Heart left ventricle (tissue), 13 donors: Measurements from ENCODE around the gene UNC13C.

Source experiments
- POLR2A ChIP-seq, 2 donors: fragments of 450-650 bp; IDR thresholded peaks; one replicate each; pipeline ENCODE4 v1.6.1; 2017; ENCODE audit warnings: antibody characterized with exemption in 2 of 2, mild to moderate bottlenecking in 2 of 2, moderate library complexity in 2 of 2
- TF ChIP-seq, protein P1 (sequence below), 12 donors: fragments of 200-600 bp; sonication (generic) in 4 of 12; IDR thresholded peaks; one replicate each; pipeline versions ENCODE4 v1.5.0 to v1.8.0; 2018 to 2022; ENCODE audit warnings: antibody characterized with exemption in 12 of 12, mild to moderate bottlenecking in 5 of 12
- donor health status: ischemic (EF 13 %, LVEDD 7.1; RV severe dilation, severe dysfunction).
- donor health status: DM: no; HTN: yes; CAD: no.
- donor health status: DM: no; HTN: no; CAD: no.
- donor health status: ischemic (EF 25% LVEDD 6.9; RV normal size, moderate dysfunction).
- donor health status: ischemic (EF 25% LVEDD 5.7; RV mildly dilated, moderate dysfunction).
- donor health status: ischemic (EF 35%, LVEDD 5.7; RV mildly dilated, moderate dysfunction).
- donor health status: nonischemic (EF 11% LVEDD 7.7; RV severe dilation, severe dysfunction).
- donor health status: DM: yes; HTN: yes; CAD: no.
- donor health status: PGD.
- donor health status: ischemic (EF 29% LVEDD 5.4; RV normal size, mild dysfunction).
- donor health status: nonischemic (EF 23%, LVEDD 6.1; RV moderate dilation, normal function).

DNA sequence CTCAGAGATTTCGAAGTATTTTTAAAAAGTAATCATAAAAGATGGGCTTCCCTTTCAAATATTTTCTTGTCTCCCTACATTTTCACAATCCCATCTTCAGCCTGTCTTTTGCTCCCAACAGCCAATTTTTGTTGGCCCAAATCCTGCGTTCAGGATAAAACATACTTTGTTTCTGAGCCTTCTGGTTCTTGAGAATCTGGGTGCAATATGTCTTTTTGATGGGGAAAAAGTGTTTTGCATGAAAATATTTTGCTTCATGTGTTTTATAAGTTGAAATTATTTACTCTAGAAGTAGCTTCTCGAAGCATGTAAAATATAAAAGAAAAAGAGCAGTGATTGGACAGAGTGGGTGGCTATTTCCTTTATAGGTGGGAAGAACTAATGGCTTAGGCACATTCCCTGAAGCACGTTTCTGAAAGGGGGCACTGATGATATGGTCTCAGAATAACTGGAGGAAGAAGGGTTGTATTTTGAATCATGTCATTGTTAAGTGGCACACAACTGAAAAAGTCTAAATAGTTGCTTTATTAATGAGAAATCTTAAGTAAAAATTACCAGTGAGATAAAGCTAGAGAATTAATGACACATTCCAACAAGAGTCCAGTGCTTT is 3.9 kb downstream of the UNC13C start:
- TF ChIP-seq, protein P1, sequence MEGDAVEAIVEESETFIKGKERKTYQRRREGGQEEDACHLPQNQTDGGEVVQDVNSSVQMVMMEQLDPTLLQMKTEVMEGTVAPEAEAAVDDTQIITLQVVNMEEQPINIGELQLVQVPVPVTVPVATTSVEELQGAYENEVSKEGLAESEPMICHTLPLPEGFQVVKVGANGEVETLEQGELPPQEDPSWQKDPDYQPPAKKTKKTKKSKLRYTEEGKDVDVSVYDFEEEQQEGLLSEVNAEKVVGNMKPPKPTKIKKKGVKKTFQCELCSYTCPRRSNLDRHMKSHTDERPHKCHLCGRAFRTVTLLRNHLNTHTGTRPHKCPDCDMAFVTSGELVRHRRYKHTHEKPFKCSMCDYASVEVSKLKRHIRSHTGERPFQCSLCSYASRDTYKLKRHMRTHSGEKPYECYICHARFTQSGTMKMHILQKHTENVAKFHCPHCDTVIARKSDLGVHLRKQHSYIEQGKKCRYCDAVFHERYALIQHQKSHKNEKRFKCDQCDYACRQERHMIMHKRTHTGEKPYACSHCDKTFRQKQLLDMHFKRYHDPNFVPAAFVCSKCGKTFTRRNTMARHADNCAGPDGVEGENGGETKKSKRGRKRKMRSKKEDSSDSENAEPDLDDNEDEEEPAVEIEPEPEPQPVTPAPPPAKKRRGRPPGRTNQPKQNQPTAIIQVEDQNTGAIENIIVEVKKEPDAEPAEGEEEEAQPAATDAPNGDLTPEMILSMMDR (IDR thresholded peaks at IDR 0.05), result no peak
- no peak for TF ChIP-seq POLR2A (IDR thresholded peaks at IDR 0.05)
